Dedifferentiated amniotic fluid mesenchymal stem cell (primary cell): ENCODE data around the gene LINC01488.

Experiments
- DNase-seq: peaks from one replicate; pipeline ENCODE4 v3.0.0-alpha.2; 2016; ENCODE audit errors: extremely low spot score

Gene LINC01488

DNA sequence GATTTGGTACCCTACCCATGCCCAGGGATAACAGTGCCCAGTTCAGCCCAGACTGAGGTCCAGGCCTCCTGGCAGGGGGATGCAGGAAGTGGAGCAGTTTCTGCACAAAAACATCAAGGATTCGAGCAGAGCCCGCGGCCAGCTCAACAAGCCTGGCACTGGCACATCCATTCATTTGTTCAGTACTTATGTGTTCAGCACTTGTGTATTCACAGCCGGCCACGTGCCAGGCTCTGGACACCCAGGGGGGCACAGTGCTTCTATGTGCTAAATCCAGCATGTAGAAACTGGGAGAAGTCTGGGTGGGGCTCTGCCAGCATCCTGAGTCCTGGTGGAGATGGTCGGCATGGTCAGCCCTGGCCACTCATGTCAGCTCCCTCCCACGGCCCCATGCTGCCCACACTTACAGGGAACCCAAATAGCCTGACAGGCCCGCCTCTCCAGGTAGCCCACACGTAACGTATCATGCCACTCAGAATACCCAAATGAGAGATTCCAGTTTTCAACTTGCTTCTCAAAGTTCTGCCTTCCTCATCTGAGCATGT lies 28.5 kb downstream of the LINC01488 start:
- DNase-seq: no peak

DNA sequence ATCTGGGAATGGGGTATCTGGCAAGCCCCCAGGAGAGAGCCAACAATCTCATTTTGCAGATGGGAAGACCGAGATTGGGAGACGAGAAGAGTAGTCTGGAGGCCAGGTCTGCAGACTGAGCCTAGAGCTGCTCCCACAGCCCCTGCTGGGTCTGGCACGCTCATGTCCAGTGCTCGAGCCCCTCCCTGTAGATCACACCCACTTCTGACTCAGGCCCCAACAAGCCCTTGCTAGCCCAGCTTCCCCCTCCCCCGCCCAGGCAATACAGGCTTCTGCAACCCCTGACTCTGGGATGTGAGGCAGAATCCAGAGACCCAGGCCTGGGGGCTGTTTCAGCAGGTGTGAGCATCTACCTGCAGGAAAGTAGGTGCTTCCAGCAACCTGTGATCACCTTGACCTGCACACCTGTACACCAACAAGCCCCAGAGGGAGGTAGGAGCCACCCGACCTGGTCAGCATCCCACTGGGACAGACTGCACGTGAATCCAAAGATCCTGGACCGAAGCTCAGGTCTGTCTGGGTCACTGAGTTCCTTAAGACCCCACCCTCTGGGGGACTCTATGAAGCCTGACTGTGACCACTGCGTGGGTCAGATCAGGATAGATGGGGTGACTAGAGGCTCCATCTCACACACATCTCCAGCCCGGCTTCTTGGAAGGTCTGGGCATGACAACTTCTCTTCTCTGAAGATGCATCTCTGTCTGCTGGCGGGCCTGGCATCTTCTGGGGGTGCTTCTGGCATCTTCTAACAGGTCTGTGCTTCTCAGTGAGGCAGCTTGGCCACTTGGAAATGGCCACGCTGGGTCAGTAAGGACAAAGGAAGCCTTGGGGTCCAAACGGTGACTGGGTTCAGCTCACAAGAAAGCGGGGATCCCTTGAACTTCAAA lies 29.3 kb downstream of the LINC01488 start:
- DNase-seq: no peak

- no peak for DNase-seq
Measured at GRCh38 chr11:69511358-69512055, 30.0 kb downstream of the LINC01488 start.

- no peak for DNase-seq
Measured at GRCh38 chr11:69512136-69512535, 30.7 kb downstream of the LINC01488 start.

GRCh38 chr11:69512790-69513189 lies 31.3 kb downstream of the LINC01488 start:
- DNase-seq: no peak

DNA sequence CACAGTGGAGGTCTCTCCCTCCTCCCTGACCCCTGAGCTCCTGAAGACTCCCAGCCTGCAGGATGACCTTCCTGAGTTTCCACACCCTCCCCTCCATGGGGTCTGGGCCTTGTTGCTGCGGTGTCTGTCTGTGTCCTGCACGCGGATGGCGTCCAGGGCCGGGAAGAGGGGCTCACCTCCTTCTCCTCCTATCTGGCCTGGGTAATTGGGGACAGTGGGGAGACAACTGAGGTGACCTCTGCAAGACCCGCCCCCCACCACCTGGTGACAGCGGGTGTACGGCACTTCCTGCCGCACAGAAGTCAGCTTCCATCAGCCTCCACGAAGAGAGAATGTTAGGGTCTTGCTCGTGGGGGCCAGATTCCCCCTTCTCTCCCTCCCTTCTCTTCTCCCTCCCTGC lies 31.7 kb downstream of the LINC01488 start:
- no peak for DNase-seq

DNA sequence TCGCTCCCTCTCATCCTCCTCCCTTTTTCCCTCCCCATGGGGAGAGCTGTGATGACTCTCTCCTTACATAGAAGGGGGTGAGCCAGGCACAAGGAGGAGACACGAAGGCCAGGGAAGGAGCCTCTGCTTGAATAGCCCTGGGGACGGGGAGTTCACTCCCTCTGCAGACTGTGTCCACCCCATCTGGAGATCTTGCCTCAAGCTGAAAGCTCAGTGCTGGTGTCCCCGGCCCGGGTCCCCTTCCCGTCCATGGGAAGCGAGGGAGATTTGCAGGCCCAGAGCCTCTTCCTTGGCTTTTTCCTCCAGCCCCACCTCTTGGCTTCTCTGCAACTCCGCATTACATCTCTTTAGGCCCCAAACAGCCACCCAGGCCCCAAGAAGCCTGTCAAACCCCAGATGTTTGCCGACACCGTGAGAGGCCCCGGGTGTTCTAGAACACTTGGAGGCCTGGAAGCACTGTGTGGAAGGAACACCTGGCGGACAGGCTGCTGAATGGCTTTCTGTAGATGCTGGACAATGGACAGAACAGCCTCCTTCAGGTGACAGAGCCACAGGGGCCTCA lies 32.3 kb downstream of the LINC01488 start:
- no peak for DNase-seq

GRCh38 chr11:69514771-69515170 lies 33.3 kb downstream of the LINC01488 start:
- DNase-seq: no peak

DNA sequence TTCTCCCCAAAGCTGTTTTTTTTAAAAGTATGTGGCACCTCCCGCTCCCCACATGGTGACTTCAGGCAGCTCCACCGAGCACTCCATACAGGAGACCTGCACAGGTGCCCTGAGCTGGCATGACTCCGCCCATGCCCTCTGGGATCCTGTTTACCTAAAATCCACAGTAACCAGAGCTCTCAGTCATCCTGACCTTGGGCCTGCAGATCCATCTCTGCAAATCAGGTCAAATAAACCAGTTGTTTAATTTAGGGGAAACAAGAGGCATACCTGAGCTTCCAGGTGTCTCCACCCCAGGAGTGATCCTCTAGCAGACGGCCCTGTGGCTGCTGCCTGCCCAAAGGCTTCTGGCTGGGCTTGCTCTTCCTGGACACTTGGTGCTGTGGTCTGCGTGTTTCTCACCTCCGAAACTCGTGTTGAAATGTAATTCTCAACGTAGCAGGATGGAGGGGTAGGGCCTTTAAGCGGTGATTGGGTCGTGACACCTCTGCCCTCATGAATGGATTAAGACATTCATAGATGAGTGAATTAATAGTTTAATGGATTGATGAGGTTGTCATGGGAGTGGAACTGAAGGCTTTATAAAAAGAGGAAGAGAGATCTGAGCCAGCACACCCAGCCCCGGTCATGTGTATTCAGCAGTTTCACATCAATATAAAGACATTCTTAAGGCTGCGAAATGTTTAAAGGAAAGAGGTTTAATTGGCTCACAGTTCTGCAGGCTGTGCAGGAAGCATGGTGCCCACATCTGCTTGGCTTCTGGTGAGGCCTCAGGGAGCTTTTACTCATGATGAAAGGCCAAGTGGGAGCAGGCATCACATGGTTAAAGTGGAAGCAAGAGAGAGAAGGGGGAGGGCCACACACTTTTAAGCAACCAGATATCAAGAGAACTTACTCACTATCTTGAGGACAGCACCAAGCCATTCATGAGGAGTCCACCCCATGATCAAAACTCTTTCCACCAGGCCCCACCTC lies 34.1 kb downstream of the LINC01488 start:
- no peak for DNase-seq

- DNase-seq: no peak
Measured at GRCh38 chr11:69516526-69516925, 35.1 kb downstream of the LINC01488 start.

DNA sequence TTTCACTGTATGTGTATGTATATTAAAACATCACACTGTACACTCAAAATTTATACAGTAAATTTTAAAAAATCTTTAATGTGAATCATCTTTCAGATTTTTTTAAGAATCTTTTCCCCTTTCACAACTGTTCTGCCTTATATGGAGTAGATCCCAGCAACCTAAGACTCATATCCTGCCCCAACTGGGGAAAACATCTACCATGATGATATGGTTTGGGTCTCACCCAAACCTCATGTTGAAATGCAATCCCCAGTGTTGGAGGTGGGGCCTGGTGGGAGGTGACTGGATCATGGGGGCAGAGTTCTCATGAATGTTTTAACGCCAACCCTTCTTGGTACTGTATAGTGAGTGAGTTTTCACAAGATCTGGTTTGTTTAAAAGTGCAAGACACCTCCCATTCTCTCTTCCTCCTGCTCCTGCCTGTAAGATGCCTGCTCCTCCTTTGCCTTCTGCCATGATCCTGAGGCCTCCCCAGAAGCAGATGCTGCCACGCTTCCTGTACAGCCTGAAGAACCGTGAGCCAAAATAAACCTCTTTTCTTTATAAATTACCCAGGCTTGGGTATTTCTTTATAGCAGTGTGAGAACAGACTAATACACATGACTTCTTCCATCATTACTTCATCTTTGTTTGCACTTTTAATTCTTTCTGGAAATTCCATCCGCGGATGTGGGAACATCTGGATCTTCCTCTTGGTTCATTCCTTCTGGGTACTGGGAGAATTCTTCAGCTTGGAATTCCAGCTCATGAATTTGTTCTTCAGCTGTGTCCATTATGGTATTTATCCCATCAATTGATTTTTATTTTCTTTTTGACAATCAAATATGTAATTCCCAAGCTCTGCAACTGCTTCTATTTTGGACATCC lies 36.9 kb downstream of the LINC01488 start:
- DNase-seq: no peak

DNA sequence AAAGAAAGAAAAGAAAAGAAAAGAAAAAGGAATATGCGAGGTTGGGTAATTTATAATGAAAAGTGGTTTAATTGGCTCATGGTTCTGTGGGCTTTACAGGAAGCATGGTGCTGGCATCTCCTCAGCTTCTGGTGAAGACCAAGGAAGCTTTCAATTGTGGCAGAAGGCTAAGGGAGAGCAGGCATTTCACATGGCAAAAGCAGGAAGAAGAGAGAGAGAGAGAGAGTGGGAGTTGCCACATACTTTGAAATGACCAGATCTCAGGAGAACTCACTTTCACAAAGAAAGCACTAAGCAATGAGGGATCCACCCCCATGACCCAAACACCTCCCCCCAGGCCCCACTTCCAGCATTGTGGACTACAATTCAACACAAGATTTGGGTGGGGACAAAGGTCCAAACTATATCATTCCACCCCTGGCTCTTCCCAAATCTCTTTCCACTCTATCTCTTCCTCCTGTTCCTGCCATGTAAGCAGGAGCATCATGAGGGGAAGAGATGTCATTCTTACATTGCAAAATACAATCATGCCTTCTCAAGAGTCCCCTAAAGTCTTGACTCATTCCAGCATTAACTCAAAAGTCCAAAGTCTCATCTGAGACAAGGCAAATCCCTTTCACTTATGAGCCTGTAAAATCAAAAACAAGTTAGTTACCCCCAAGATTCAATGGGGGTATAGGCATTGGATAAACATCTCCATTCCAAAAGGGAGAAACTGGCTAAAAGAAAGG lies 38.9 kb downstream of the LINC01488 start:
- no peak for DNase-seq

DNA sequence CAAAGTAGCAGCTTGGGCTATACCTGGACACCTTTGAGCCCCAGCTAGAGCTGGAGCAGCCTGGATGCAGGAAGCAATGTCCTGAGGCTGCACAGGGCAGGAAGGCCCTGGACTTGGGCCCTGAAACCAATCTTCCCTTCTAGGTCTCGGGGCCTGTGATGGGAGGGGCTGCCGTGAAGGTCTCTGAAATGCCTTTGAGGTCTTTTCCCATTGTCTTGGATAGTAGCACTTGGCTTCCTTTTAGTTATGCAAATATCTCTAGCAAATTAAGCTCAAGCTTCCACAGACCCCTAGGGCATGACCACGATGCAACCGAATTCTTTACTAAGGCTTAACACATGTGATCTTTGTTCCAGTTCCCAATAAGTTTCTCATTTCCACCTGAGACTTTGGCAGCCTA lies 40.0 kb downstream of the LINC01488 start:
- DNase-seq: no peak

DNA sequence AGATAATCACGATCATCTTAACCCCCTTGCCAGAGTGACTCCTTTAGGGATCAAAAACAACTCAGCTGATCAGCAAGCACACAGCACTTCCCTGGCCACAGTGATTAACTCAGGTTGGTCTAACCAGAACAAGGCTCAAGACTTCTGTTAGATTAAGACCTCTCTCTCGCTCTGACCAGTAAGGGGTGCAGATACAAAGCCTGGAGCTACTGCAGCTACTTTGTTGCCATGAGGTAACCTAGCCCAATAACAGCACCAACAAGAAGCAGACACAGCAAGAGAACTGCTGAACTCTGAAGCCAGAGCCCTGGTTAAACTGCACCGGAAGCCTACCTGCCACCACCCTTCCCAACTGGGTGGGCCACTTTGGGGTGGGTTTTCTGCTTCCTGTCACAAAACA lies 42.0 kb downstream of the LINC01488 start:
- no peak for DNase-seq

GRCh38 chr11:69524291-69524882 lies 42.9 kb downstream of the LINC01488 start:
- DNase-seq: peak; percentile 27

GRCh38 chr11:69524991-69525411 lies 43.5 kb downstream of the LINC01488 start:
- no peak for DNase-seq

- DNase-seq: no peak
Measured at GRCh38 chr11:69525516-69526452, 44.3 kb downstream of the LINC01488 start.

DNA sequence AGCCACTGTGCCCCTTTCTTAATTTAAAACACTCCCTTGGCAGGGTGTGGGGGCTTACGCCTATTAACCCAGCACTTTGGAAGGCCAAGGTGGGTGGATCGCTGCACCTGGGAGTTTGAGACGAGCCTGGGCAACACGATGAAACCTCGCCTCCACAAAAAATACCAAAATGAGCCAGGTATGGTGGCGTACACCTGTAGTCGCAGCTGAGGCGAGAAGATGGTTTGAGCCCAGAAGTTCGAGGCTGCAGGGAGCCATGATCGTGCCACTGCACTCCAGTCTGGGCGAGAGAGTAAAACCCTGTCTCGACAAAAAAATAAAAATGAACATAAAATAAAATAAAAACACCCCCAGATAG lies 45.0 kb downstream of the LINC01488 start:
- DNase-seq: no peak
